Nephron (organoid): ENCODE measurements around the gene SLC5A4.
"Not testable (repeated sequence)": the region's sequence is repeated elsewhere in the genome, so short reads cannot be mapped to it uniquely, and the experiment has no call there.

Source experiments
- H3K27ac Mint-ChIP-seq, 3 experiments: 2 replicates each; pipeline ENCODE4 v1.8.0; 2020; ENCODE audit warnings: mixed read lengths in 3 of 3, mild to moderate bottlenecking in 2 of 3, moderate library complexity in 1 of 3
- H3K27me3 Mint-ChIP-seq: 2 replicates; pipeline ENCODE4 v1.8.0; 2021; ENCODE audit warnings: low read depth, mild to moderate bottlenecking, moderate library complexity, mixed read lengths
- H3K36me3 Mint-ChIP-seq: 2 replicates; pipeline ENCODE4 v1.8.0; 2020; ENCODE audit warnings: low read depth, mixed read lengths
- H3K4me1 Mint-ChIP-seq: 2 replicates; pipeline ENCODE4 v1.8.0; 2020; ENCODE audit warnings: mixed read lengths
- H3K4me3 Mint-ChIP-seq, 3 experiments: 2 replicates each; pipeline ENCODE4 v1.8.0; 2020; ENCODE audit warnings: mild to moderate bottlenecking in 3 of 3, mixed read lengths in 3 of 3, moderate library complexity in 2 of 3
- H3K9me3 Mint-ChIP-seq: 2 replicates; pipeline ENCODE4 v1.8.0; 2020; ENCODE audit warnings: mixed read lengths
- CTCF ChIP-seq, 3 experiments: fragments of 200-600 bp; sonication (generic); IDR thresholded peaks; one replicate each; pipeline ENCODE4 v1.5.0; 2021; ENCODE audit warnings: antibody characterized with exemption in 3 of 3; ENCODE audit not compliant: unreplicated experiment in 3 of 3

The SLC5A4 gene

GRCh38 chr22:32255217-32255616, at the start of gene SLC5A4:
Gene SLC5A4, minus strand, starts transcription at chr22:32255347. Its CDS starts 18 bp downstream, at chr22:32255329.
- H3K27ac Mint-ChIP-seq = no peak within 1 kb of the TSS
- TF ChIP-seq CTCF (IDR thresholded peaks at IDR 0.05; ENCODE audit: unreplicated experiment in 3 of 3) = no peak
- H3K4me1 Mint-ChIP-seq = no peaks in the 10 kb centered on the region
- no peaks in the 10 kb centered on the region for H3K9me3 Mint-ChIP-seq
- H3K27me3 Mint-ChIP-seq = peaks cover 10% of the 10 kb centered on the region
- no peak within 1 kb of the TSS for H3K4me3 Mint-ChIP-seq
- H3K36me3 Mint-ChIP-seq = no peaks in the 10 kb centered on the region

- H3K9me3 Mint-ChIP-seq, H3K36me3 Mint-ChIP-seq, H3K4me1 Mint-ChIP-seq, H3K27ac Mint-ChIP-seq, H3K27me3 Mint-ChIP-seq, H3K4me3 Mint-ChIP-seq: not testable (repeated sequence)
Measured at GRCh38 chr22:32293921-32294320, 38.8 kb upstream of the SLC5A4 start.

- TF ChIP-seq CTCF (IDR thresholded peaks at IDR 0.05; ENCODE audit: unreplicated experiment in 3 of 3) = no peak
- Mint-ChIP-seq H3K36me3 (no peaks in the 10 kb centered on the region), H3K27me3 (peaks cover 3% of the 10 kb centered on the region), H3K4me1 (no peaks in the 10 kb centered on the region), H3K27ac (no peak overlapping the region), H3K4me3 (peak overlapping the region in 1 of 3 experiments; percentile 45), H3K9me3 (no peaks in the 10 kb centered on the region)
Measured at GRCh38 chr22:32286290-32286840, 31.2 kb upstream of the SLC5A4 start.

DNA sequence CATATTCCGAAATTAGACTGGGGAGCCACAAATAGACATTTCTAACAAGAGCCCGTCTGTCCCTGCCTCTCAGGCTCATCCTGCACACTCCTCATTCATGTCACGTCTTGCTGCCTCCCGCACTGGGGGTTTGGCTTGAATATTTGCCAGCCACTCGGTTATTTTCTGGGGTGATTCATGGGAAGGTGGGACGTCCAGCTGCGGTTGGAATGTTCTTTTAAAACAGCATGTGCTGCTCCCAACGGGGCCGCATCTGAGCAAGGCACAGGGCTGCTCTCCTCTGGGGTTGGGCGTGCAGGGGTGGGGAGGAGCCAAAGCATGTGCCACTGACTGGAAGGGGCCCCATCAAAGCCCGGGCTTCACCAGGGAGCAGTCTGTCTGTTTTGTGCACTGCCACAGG, 25.9 kb upstream of the SLC5A4 start:
- Mint-ChIP-seq H3K4me1 (peaks cover 5% of the 10 kb centered on the region), H3K9me3 (no peaks in the 10 kb centered on the region)
- TF ChIP-seq CTCF (IDR thresholded peaks at IDR 0.05; ENCODE audit: unreplicated experiment in 3 of 3) = no peak

GRCh38 chr22:32275353-32275752, 20.2 kb upstream of the SLC5A4 start:
- H3K9me3 Mint-ChIP-seq, H3K27me3 Mint-ChIP-seq, H3K27ac Mint-ChIP-seq, H3K4me3 Mint-ChIP-seq, H3K36me3 Mint-ChIP-seq, H3K4me1 Mint-ChIP-seq: not testable (repeated sequence)

More for the DNA sequence above, 25.9 kb upstream of the SLC5A4 start:
- H3K36me3 Mint-ChIP-seq = no peaks in the 10 kb centered on the region
- H3K27me3 Mint-ChIP-seq = peaks cover 3% of the 10 kb centered on the region
- peak overlapping the region in 1 of 3 experiments; percentile 17 for H3K27ac Mint-ChIP-seq
- H3K4me3 Mint-ChIP-seq = no peak overlapping the region

GRCh38 chr22:32271389-32271788, 16.2 kb upstream of the SLC5A4 start:
- no peak overlapping the region for H3K4me3 Mint-ChIP-seq
- H3K27ac Mint-ChIP-seq = no peak overlapping the region
- no peaks in the 10 kb centered on the region for H3K27me3 Mint-ChIP-seq
- H3K9me3 Mint-ChIP-seq = no peaks in the 10 kb centered on the region
- no peaks in the 10 kb centered on the region for H3K4me1 Mint-ChIP-seq
- no peak for TF ChIP-seq CTCF (IDR thresholded peaks at IDR 0.05; ENCODE audit: unreplicated experiment in 3 of 3)
- no peaks in the 10 kb centered on the region for H3K36me3 Mint-ChIP-seq

GRCh38 chr22:32270641-32271369, 15.7 kb upstream of the SLC5A4 start:
- Mint-ChIP-seq H3K36me3 (no peaks in the 10 kb centered on the region), H3K4me3 (no peak overlapping the region), H3K4me1 (peaks cover 3% of the 10 kb centered on the region), H3K9me3 (no peaks in the 10 kb centered on the region), H3K27ac (no peak overlapping the region), H3K27me3 (no peaks in the 10 kb centered on the region)
- no peak for TF ChIP-seq CTCF (IDR thresholded peaks at IDR 0.05; ENCODE audit: unreplicated experiment in 3 of 3)
